ENCODE measurements around the gene PLXNA1. TPM values are rescaled to one million over a fixed set of nuclear protein-coding genes. Genes with fewer than 3 reads are reported as not detected.
A peak's percentile ranks its signal among the peaks of the same experiment; 100 is the strongest.

Gene PLXNA1
- total and polyA plus RNA-seq, 2 experiments from 2014 or later: 11.0 to 73.5 TPM

- 0 out of 2 replicates have a peak, but pooled peaks have one; percentile 37 for TF ChIP-seq CREB1 (CRISPR knock-in tag; IDR thresholded peaks at IDR 0.05; ENCODE audit: low read depth)
Measured at GRCh38 chr3:127002195-127003174, 19.6 kb downstream of the PLXNA1 start (continued).

- peaks cover 5% of the 10 kb centered on the region; the same call in 1 of the 2 replicates for H3K79me2 ChIP-seq (replicated peaks; ENCODE audit: insufficient read depth)
- Mint-ChIP-seq H3K36me3 (ENCODE audit: low read depth) (peaks cover 6% of the 10 kb centered on the region; the same call in 2 of the 3 replicates), H3K27me3 (ENCODE audit: insufficient read depth, low read depth, poor library complexity) (peaks cover 7% of the 10 kb centered on the region), H3K4me3 (no peak overlapping the region), H3K9me3 (no peaks in the 10 kb centered on the region; the same call in 2 of the 3 replicates), H3K27ac (no peak overlapping the region), H3K4me1 (peaks cover 21% of the 10 kb centered on the region)
- no peak for DNase-seq (ENCODE audit: low spot score)
- no peaks in the 10 kb centered on the region for H3F3A ChIP-seq (replicated peaks; ENCODE audit: low read depth)
- no peaks in the 10 kb centered on the region for H3K9me2 ChIP-seq (ENCODE audit: insufficient read depth)
- H3K27me3 ChIP-seq (ENCODE audit: insufficient read depth): no peaks in the 10 kb centered on the region
- H4K20me1 ChIP-seq (replicated peaks; ENCODE audit: insufficient read depth): no peaks in the 10 kb centered on the region; the same call in 1 of the 2 replicates
- H3K27ac ChIP-seq (ENCODE audit: low read depth): no peak overlapping the region
- peaks cover 10% of the 10 kb centered on the region; the same call in 1 of the 2 replicates for H3K4me1 ChIP-seq (ENCODE audit: insufficient read depth)
- H3K36me3 ChIP-seq (ENCODE audit: insufficient read depth): no peaks in the 10 kb centered on the region
- H3K4me2 ChIP-seq: no peak overlapping the region
- ATAC-seq: no peak
- H2AFZ ChIP-seq: no peak overlapping the region
- no peak overlapping the region for H3K4me3 ChIP-seq
- TF ChIP-seq, protein P1, sequence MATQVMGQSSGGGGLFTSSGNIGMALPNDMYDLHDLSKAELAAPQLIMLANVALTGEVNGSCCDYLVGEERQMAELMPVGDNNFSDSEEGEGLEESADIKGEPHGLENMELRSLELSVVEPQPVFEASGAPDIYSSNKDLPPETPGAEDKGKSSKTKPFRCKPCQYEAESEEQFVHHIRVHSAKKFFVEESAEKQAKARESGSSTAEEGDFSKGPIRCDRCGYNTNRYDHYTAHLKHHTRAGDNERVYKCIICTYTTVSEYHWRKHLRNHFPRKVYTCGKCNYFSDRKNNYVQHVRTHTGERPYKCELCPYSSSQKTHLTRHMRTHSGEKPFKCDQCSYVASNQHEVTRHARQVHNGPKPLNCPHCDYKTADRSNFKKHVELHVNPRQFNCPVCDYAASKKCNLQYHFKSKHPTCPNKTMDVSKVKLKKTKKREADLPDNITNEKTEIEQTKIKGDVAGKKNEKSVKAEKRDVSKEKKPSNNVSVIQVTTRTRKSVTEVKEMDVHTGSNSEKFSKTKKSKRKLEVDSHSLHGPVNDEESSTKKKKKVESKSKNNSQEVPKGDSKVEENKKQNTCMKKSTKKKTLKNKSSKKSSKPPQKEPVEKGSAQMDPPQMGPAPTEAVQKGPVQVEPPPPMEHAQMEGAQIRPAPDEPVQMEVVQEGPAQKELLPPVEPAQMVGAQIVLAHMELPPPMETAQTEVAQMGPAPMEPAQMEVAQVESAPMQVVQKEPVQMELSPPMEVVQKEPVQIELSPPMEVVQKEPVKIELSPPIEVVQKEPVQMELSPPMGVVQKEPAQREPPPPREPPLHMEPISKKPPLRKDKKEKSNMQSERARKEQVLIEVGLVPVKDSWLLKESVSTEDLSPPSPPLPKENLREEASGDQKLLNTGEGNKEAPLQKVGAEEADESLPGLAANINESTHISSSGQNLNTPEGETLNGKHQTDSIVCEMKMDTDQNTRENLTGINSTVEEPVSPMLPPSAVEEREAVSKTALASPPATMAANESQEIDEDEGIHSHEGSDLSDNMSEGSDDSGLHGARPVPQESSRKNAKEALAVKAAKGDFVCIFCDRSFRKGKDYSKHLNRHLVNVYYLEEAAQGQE (IDR thresholded peaks at IDR 0.05; ENCODE audit: unreplicated experiment): no peak
- TF ChIP-seq, protein P2, sequence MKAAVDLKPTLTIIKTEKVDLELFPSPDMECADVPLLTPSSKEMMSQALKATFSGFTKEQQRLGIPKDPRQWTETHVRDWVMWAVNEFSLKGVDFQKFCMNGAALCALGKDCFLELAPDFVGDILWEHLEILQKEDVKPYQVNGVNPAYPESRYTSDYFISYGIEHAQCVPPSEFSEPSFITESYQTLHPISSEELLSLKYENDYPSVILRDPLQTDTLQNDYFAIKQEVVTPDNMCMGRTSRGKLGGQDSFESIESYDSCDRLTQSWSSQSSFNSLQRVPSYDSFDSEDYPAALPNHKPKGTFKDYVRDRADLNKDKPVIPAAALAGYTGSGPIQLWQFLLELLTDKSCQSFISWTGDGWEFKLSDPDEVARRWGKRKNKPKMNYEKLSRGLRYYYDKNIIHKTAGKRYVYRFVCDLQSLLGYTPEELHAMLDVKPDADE (IDR thresholded peaks at IDR 0.05): no peak
- TF ChIP-seq POLR2AphosphoS5 (IDR thresholded peaks at IDR 0.05; ENCODE audit: low read depth) (no peak), JUNB (IDR thresholded peaks at IDR 0.05; ENCODE audit: unreplicated experiment) (no peak), NANOG (IDR thresholded peaks at IDR 0.05; ENCODE audit: borderline replicate concordance) (no peak), ZNF114 (CRISPR knock-in tag; IDR thresholded peaks at IDR 0.05) (no peak), STAT1 (IDR thresholded peaks at IDR 0.05; ENCODE audit: unreplicated experiment) (no peak), CREB1 (CRISPR knock-in tag; IDR thresholded peaks at IDR 0.05; ENCODE audit: low read depth) (no peak), EZH2phosphoT487 (IDR thresholded peaks at IDR 0.05; ENCODE audit: unreplicated experiment) (no peak)
- TF ChIP-seq, protein P3, sequence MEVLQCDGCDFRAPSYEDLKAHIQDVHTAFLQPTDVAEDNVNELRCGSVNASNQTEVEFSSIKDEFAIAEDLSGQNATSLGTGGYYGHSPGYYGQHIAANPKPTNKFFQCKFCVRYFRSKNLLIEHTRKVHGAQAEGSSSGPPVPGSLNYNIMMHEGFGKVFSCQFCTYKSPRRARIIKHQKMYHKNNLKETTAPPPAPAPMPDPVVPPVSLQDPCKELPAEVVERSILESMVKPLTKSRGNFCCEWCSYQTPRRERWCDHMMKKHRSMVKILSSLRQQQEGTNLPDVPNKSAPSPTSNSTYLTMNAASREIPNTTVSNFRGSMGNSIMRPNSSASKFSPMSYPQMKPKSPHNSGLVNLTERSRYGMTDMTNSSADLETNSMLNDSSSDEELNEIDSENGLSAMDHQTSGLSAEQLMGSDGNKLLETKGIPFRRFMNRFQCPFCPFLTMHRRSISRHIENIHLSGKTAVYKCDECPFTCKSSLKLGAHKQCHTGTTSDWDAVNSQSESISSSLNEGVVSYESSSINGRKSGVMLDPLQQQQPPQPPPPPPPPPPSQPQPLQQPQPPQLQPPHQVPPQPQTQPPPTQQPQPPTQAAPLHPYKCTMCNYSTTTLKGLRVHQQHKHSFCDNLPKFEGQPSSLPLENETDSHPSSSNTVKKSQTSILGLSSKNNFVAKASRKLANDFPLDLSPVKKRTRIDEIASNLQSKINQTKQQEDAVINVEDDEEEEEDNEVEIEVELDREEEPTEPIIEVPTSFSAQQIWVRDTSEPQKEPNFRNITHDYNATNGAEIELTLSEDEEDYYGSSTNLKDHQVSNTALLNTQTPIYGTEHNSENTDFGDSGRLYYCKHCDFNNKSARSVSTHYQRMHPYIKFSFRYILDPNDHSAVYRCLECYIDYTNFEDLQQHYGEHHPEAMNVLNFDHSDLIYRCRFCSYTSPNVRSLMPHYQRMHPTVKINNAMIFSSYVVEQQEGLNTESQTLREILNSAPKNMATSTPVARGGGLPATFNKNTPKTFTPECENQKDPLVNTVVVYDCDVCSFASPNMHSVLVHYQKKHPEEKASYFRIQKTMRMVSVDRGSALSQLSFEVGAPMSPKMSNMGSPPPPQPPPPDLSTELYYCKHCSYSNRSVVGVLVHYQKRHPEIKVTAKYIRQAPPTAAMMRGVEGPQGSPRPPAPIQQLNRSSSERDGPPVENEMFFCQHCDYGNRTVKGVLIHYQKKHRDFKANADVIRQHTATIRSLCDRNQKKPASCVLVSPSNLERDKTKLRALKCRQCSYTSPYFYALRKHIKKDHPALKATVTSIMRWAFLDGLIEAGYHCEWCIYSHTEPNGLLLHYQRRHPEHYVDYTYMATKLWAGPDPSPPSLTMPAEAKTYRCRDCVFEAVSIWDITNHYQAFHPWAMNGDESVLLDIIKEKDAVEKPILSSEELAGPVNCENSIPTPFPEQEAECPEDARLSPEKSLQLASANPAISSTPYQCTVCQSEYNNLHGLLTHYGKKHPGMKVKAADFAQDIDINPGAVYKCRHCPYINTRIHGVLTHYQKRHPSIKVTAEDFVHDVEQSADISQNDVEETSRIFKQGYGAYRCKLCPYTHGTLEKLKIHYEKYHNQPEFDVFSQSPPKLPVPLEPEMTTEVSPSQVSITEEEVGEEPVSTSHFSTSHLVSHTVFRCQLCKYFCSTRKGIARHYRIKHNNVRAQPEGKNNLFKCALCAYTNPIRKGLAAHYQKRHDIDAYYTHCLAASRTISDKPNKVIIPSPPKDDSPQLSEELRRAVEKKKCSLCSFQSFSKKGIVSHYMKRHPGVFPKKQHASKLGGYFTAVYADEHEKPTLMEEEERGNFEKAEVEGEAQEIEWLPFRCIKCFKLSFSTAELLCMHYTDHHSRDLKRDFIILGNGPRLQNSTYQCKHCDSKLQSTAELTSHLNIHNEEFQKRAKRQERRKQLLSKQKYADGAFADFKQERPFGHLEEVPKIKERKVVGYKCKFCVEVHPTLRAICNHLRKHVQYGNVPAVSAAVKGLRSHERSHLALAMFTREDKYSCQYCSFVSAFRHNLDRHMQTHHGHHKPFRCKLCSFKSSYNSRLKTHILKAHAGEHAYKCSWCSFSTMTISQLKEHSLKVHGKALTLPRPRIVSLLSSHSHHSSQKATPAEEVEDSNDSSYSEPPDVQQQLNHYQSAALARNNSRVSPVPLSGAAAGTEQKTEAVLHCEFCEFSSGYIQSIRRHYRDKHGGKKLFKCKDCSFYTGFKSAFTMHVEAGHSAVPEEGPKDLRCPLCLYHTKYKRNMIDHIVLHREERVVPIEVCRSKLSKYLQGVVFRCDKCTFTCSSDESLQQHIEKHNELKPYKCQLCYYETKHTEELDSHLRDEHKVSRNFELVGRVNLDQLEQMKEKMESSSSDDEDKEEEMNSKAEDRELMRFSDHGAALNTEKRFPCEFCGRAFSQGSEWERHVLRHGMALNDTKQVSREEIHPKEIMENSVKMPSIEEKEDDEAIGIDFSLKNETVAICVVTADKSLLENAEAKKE (CRISPR knock-in tag; IDR thresholded peaks at IDR 0.05): no peak
- TF ChIP-seq, protein P4, sequence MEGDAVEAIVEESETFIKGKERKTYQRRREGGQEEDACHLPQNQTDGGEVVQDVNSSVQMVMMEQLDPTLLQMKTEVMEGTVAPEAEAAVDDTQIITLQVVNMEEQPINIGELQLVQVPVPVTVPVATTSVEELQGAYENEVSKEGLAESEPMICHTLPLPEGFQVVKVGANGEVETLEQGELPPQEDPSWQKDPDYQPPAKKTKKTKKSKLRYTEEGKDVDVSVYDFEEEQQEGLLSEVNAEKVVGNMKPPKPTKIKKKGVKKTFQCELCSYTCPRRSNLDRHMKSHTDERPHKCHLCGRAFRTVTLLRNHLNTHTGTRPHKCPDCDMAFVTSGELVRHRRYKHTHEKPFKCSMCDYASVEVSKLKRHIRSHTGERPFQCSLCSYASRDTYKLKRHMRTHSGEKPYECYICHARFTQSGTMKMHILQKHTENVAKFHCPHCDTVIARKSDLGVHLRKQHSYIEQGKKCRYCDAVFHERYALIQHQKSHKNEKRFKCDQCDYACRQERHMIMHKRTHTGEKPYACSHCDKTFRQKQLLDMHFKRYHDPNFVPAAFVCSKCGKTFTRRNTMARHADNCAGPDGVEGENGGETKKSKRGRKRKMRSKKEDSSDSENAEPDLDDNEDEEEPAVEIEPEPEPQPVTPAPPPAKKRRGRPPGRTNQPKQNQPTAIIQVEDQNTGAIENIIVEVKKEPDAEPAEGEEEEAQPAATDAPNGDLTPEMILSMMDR (conservative IDR thresholded peaks at IDR 0.05; ENCODE audit: low read depth in 2 of 2): no peak
Measured at GRCh38 chr3:127003175-127003555, 20.2 kb downstream of the PLXNA1 start.

Measured in GM23338 (cell line).